OCI-LY7 (cell line): ENCODE data around the gene MEF2D. TPM values are rescaled to one million over a fixed set of nuclear protein-coding genes. Genes with fewer than 3 reads are reported as not detected.

Source experiments
- BruUV-seq: library from RNA; stranded (reverse); fragments of 400-500 nt; replicated peaks from 2 replicates; lab custom pipeline; 2021; lab: Mats Ljungman, UMichigan
- CTCF ChIA-PET: fragments of 300-600 bp; sonication (Branson Sonifier 250); formaldehyde crosslinking; loops from one replicate; lab custom pipeline; 2022; ENCODE audit warnings: antibody characterized with exemption; ENCODE audit not compliant: unreplicated experiment; lab: Charles Lee
- POLR2A ChIA-PET: fragments of 300-600 bp; sonication (Branson Sonifier 250); formaldehyde crosslinking; loops from one replicate; lab custom pipeline; 2022; ENCODE audit warnings: antibody characterized with exemption; lab: Charles Lee
- DNase-seq: peaks from one replicate; pipeline ENCODE4 v3.0.0-alpha.2; 2015; ENCODE audit warnings: low spot score
- H2AFZ ChIP-seq: fragments of 200-600 bp; sonication (generic), shearing (Covaris generic); 2 replicates; pipeline ENCODE4 v1.6.1; 2014; ENCODE audit warnings: mild to moderate bottlenecking, antibody characterized with exemption, low read length, moderate library complexity
- H3K27ac ChIP-seq: fragments of 200-600 bp; sonication (generic); 2 replicates; pipeline ENCODE4 v1.5.1; 2014; ENCODE audit warnings: mixed run types, low read depth, mild to moderate bottlenecking, moderate library complexity, low read length, inconsistent platforms; ENCODE audit not compliant: poor library complexity, severe bottlenecking
- H3K36me3 ChIP-seq: fragments of 200-600 bp; sonication (generic); 2 replicates; pipeline ENCODE4 v1.6.1; 2014; ENCODE audit warnings: mild to moderate bottlenecking, antibody characterized with exemption, low read length, moderate library complexity, mixed read lengths; ENCODE audit not compliant: insufficient read depth
- H3K4me1 ChIP-seq: fragments of 200-600 bp; sonication (generic); 2 replicates; pipeline ENCODE4 v1.5.1; 2014; ENCODE audit warnings: mild to moderate bottlenecking, low read length; ENCODE audit not compliant: insufficient read depth, poor library complexity, severe bottlenecking
- H3K4me2 ChIP-seq: fragments of 200-600 bp; sonication (generic); 2 replicates; pipeline ENCODE4 v1.6.1; 2014; ENCODE audit warnings: mild to moderate bottlenecking, low read length
- H3K4me3 ChIP-seq: fragments of 200-600 bp; sonication (generic); 2 replicates; pipeline ENCODE4 v1.5.1; 2014; ENCODE audit warnings: mild to moderate bottlenecking, low read depth, low read length; ENCODE audit not compliant: poor library complexity, severe bottlenecking
- H3K79me2 ChIP-seq: fragments of 200-600 bp; sonication (generic); 2 replicates; pipeline ENCODE4 v1.6.1; 2016; ENCODE audit warnings: low read depth, mild to moderate bottlenecking, low read length, moderate library complexity, mixed read lengths; ENCODE audit not compliant: insufficient read depth
- H3K9me2 ChIP-seq: fragments of 200-600 bp; sonication (generic); 2 replicates; pipeline ENCODE4 v1.6.1; 2016; ENCODE audit warnings: mild to moderate bottlenecking, low read length, mixed read lengths; ENCODE audit not compliant: insufficient read depth
- H3K9me3 ChIP-seq: fragments of 200-600 bp; sonication (generic); 2 replicates; pipeline ENCODE4 v1.6.1; 2014; ENCODE audit warnings: mild to moderate bottlenecking, mixed run types, low read length, mixed read lengths
- H4K20me1 ChIP-seq: fragments of 200-600 bp; sonication (generic); 2 replicates; pipeline ENCODE4 v1.6.1; 2014; ENCODE audit warnings: mild to moderate bottlenecking, antibody characterized with exemption, low read length, moderate library complexity, mixed read lengths; ENCODE audit not compliant: insufficient read depth
- CTCF ChIP-seq: fragments of 200-600 bp; sonication (generic); conservative IDR thresholded peaks from 2 replicates; pipeline ENCODE4 v1.5.1; 2014; ENCODE audit warnings: mild to moderate bottlenecking, antibody characterized with exemption, low read length, moderate library complexity, mixed read lengths
- EZH2phosphoT487 ChIP-seq: fragments of 200-600 bp; sonication (generic); IDR thresholded peaks from 2 replicates; pipeline ENCODE4 v1.6.1; 2018; ENCODE audit warnings: low read depth, borderline replicate concordance, mild to moderate bottlenecking, mixed run types, antibody characterized with exemption, low read length, moderate library complexity, mixed read lengths
- intact Hi-C: fragments of 100-400 bp; cut with micrococcal nuclease; formaldehyde crosslinking; loops from one replicate; pipeline ENCODE4 v1.10.0; 2022; ENCODE audit not compliant: unreplicated experiment
- total RNA-seq, 2 experiments: library from RNA; depleted of rRNA in 1 of 2; stranded (reverse); fragments of >200 nt in 1 of 2; shearing (Covaris generic) in 1 of 2; gene quantifications; 2 replicates each; pipeline ENCODE4 v1.2.3, GENCODE V29; 2014 to 2022

Gene MEF2D
- total RNA-seq, 2 experiments from 2014 or later, result 42.7 to 92.3 TPM

- DNase-seq, result no peak
- Histone ChIP-seq H3K4me3 (no peak overlapping the region), H2AFZ (no peak overlapping the region), H3K4me2 (no peak overlapping the region), H3K27ac (no peak overlapping the region), H3K36me3 (no peaks in the 10 kb centered on the region), H3K9me3 (no peaks in the 10 kb centered on the region), H3K4me1 (peaks cover 6% of the 10 kb centered on the region), H3K79me2 (no peaks in the 10 kb centered on the region), H3K9me2 (no peaks in the 10 kb centered on the region), H4K20me1 (no peaks in the 10 kb centered on the region)
- intact Hi-C loops, result loop anchor here (10.0 kb wide), 1 partner anchor 324 kb away; no protein-coding TSS in a partner anchor
- ChIA-PET CTCF (no interaction called here), POLR2A (no interaction called here)
- no TSS peak for BruUV-seq
- TF ChIP-seq CTCF (no peak), EZH2phosphoT487 (no peak)
These were observed 52.2 kb downstream of the MEF2D start for GRCh38 chr1:156448134-156448967.

GRCh38 chr1:156445789-156446263 lies 54.7 kb downstream of the MEF2D start:
- Histone ChIP-seq H2AFZ (peak overlapping the region; percentile 66), H3K4me3 (no peak overlapping the region), H3K4me2 (0 out of 2 replicates have a peak overlapping the region, but pooled peaks have one; percentile 3), H3K27ac (no peak overlapping the region), H4K20me1 (no peaks in the 10 kb centered on the region), H3K36me3 (no peaks in the 10 kb centered on the region), H3K9me2 (no peaks in the 10 kb centered on the region), H3K4me1 (peaks cover 6% of the 10 kb centered on the region), H3K9me3 (no peaks in the 10 kb centered on the region), H3K79me2 (no peaks in the 10 kb centered on the region)
- intact Hi-C loops, result loop anchor here (2.0 to 10.0 kb wide), 2 partner anchors 163 to 321 kb away; no protein-coding TSS in a partner anchor
- POLR2A ChIA-PET, result interaction anchor here (0.9 to 1.5 kb wide), 7 partner anchors 9 to 174 kb away, joined by 3 to 10 read pairs (median 3); no protein-coding TSS in a partner anchor
- no TSS peak for BruUV-seq
- CTCF ChIA-PET, result interaction anchor here (0.6 to 2.3 kb wide), 7 partner anchors 20 to 405 kb away, joined by 3 to 40 read pairs (median 4); no protein-coding TSS in a partner anchor
- DNase-seq, result peak; percentile 74
- TF ChIP-seq CTCF, result peak; percentile 98
- TF ChIP-seq EZH2phosphoT487, result no peak
